A673 (cell line): ENCODE measurements around the gene TGM3. TPM values are rescaled to one million over a fixed set of nuclear protein-coding genes. Genes with fewer than 3 reads are reported as not detected.

Experiments
- BruUV-seq: library from RNA; stranded (reverse); fragments of 400-500 nt; replicated peaks from 2 replicates; lab custom pipeline; 2021; lab: Mats Ljungman, UMichigan
- CTCF ChIA-PET: fragments of 300-600 bp; sonication (Branson Sonifier 250); formaldehyde crosslinking; loops from one replicate; lab custom pipeline; 2022; ENCODE audit warnings: antibody characterized with exemption; lab: Charles Lee
- POLR2A ChIA-PET: fragments of 300-600 bp; sonication (Branson Sonifier 250); formaldehyde crosslinking; loops from one replicate; lab custom pipeline; 2022; ENCODE audit warnings: antibody characterized with exemption; ENCODE audit not compliant: low non-redundant PET; lab: Charles Lee
- DNase-seq: peaks from one replicate; pipeline ENCODE4 v3.0.0-alpha.2; 2015; ENCODE audit warnings: low spot score
- H3K27ac ChIP-seq: fragments of 200-600 bp; sonication (generic); 2 replicates; pipeline ENCODE4 v1.5.1; 2016; ENCODE audit warnings: mixed run types, low read depth, mild to moderate bottlenecking, mixed read lengths, antibody characterized with exemption, low read length; ENCODE audit not compliant: poor library complexity, severe bottlenecking
- H3K27me3 ChIP-seq: fragments of 200-600 bp; sonication (generic); replicated peaks from 2 replicates; pipeline ENCODE4 v1.6.1; 2017; ENCODE audit warnings: mixed run types, low read depth, mild to moderate bottlenecking, mixed read lengths, antibody characterized with exemption, low read length; ENCODE audit not compliant: insufficient read depth, poor library complexity
- H3K36me3 ChIP-seq: fragments of 200-600 bp; sonication (generic); 2 replicates; pipeline ENCODE4 v1.6.1; 2016; ENCODE audit warnings: mixed run types, mild to moderate bottlenecking, mixed read lengths, antibody characterized with exemption, low read length; ENCODE audit not compliant: insufficient read depth, poor library complexity, severe bottlenecking
- H3K4me1 ChIP-seq: fragments of 200-600 bp; sonication (generic); 2 replicates; pipeline ENCODE4 v1.6.1; 2017; ENCODE audit warnings: mixed run types, mild to moderate bottlenecking, mixed read lengths, antibody characterized with exemption, low read length; ENCODE audit not compliant: insufficient read depth, poor library complexity, severe bottlenecking
- H3K4me3 ChIP-seq: fragments of 200-600 bp; sonication (generic); 2 replicates; pipeline ENCODE4 v1.5.1; 2016; ENCODE audit warnings: low read depth, mixed run types, mild to moderate bottlenecking, mixed read lengths, low read length; ENCODE audit not compliant: poor library complexity, severe bottlenecking
- H3K9me3 ChIP-seq: fragments of 200-600 bp; sonication (generic); 2 replicates; pipeline ENCODE4 v1.6.1; 2016; ENCODE audit warnings: mixed run types, low read depth, mild to moderate bottlenecking, mixed read lengths, antibody characterized with exemption, low read length; ENCODE audit not compliant: poor library complexity, severe bottlenecking
- CTCF ChIP-seq: fragments of 300-800, 200-600 bp; sonication (generic); conservative IDR thresholded peaks from 2 replicates; pipeline ENCODE4 v1.5.1; 2017; ENCODE audit warnings: low read depth, mild to moderate bottlenecking, antibody characterized with exemption, low read length, moderate library complexity, mixed read lengths
- EZH2 ChIP-seq: fragments of 200-600 bp; sonication (generic); IDR thresholded peaks from 2 replicates; pipeline ENCODE4 v1.6.1; 2017; ENCODE audit warnings: borderline replicate concordance, low read depth, mild to moderate bottlenecking, mixed read lengths, antibody characterized with exemption, low read length; ENCODE audit not compliant: poor library complexity, severe bottlenecking
- intact Hi-C: fragments of 100-400 bp; cut with micrococcal nuclease; formaldehyde crosslinking; loops from one replicate; pipeline ENCODE4 v1.10.0; 2022; ENCODE audit not compliant: unreplicated experiment
- total RNA-seq: library from RNA; stranded (reverse); gene quantifications from 2 replicates; pipeline ENCODE4 v1.2.3, GENCODE V29; 2021

The TGM3 gene
- total RNA-seq, 1 experiment from 2014 or later, result 0.11 TPM

GRCh38 chr20:2285613-2286012 lies 10.2 kb upstream of the TGM3 start:
- Histone ChIP-seq H3K4me3 (no peak overlapping the region), H3K9me3 (no peaks in the 10 kb centered on the region), H3K36me3 (no peaks in the 10 kb centered on the region), H3K27ac (no peak overlapping the region), H3K4me1 (no peaks in the 10 kb centered on the region), H3K27me3 (no peaks in the 10 kb centered on the region)
- no peak for DNase-seq
- ChIA-PET POLR2A (no interaction called here), CTCF (no interaction called here)
- intact Hi-C loops, result no loop called here
- BruUV-seq, result no TSS peak
- no peak for TF ChIP-seq CTCF
- no peak for TF ChIP-seq EZH2

DNA sequence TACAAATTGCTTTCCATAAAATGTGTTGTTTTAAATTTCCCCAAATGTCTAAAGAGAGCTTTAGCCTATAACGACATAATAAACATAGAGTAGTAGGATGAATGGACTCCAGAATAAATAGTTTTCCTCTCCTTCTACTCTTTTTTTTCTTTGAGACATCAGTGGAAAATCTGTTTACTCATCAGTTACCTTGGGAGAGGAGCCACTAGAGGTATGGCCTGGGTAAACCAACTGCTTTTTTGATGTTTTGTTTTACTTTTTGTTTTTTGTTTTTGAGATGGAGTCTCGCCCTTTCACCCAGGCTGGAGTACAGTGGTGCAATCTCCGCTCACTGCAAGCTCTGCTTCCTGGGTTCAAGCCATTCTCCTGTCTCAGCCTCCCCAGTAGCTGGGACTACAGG lies 8.3 kb upstream of the TGM3 start:
- BruUV-seq, result no TSS peak
- ChIA-PET POLR2A (no interaction called here), CTCF (no interaction called here)
- no peaks in the 10 kb centered on the region for H3K4me1 ChIP-seq
- no peak for TF ChIP-seq CTCF
- no peaks in the 10 kb centered on the region for H3K36me3 ChIP-seq
- H3K27ac ChIP-seq, result no peak overlapping the region
- no peak for DNase-seq
- no peak overlapping the region for H3K4me3 ChIP-seq
- H3K27me3 ChIP-seq, result no peaks in the 10 kb centered on the region
- no peaks in the 10 kb centered on the region for H3K9me3 ChIP-seq
- intact Hi-C loops, result no loop called here

DNA sequence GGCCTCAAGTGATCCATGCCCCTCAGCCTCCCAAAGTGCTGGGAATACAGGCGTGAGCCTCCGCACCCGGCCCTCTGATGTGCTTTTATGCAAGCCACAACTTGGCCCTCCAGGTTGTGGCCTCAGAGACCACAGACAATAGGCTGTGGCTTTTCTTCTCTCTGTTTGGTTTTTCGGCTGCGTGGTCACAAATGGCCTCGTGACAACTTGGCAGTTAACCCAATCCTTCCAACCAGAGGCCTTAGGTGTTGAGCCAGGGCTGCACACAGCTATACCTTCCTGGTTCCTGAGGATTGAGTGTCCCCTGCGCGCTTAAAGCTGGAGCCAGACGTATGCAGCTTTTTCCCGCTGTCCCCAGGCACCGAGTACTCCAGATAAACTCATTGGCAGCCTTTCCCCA lies 6.3 kb upstream of the TGM3 start:
- no peak overlapping the region for H3K4me3 ChIP-seq
- no peak for DNase-seq
- CTCF ChIA-PET, result no interaction called here
- TF ChIP-seq EZH2 (no peak), CTCF (no peak)
- no peak overlapping the region for H3K27ac ChIP-seq
- H3K4me1 ChIP-seq, result no peaks in the 10 kb centered on the region
- H3K27me3 ChIP-seq, result no peaks in the 10 kb centered on the region
- no peaks in the 10 kb centered on the region for H3K36me3 ChIP-seq
- no TSS peak for BruUV-seq
- H3K9me3 ChIP-seq, result no peaks in the 10 kb centered on the region
- POLR2A ChIA-PET, result no interaction called here
- intact Hi-C loops, result no loop called here
